Trophoblast cell (in vitro differentiated cells and primary cell): ENCODE results near the gene NNMT.

ENCODE experiments used
- DNase-seq, 2 donors: peaks; one replicate each; pipeline ENCODE4 v3.0.0-alpha.2; 2016
- H2AFZ ChIP-seq: 2 replicates; pipeline ENCODE4 v1.6.1; 2013; ENCODE audit warnings: low read length, moderate library complexity, mild to moderate bottlenecking; ENCODE audit not compliant: insufficient read depth, poor library complexity
- H2AK5ac ChIP-seq: 2 replicates; pipeline ENCODE4 v1.6.1; 2013; ENCODE audit warnings: mild to moderate bottlenecking, low read length
- H2BK120ac ChIP-seq: 2 replicates; pipeline ENCODE4 v1.6.1; 2013; ENCODE audit warnings: low read length, mild to moderate bottlenecking, moderate library complexity; ENCODE audit not compliant: insufficient read depth, poor library complexity
- H2BK12ac ChIP-seq: 2 replicates; pipeline ENCODE4 v1.6.1; 2013; ENCODE audit warnings: mild to moderate bottlenecking, low read length, moderate library complexity
- H2BK5ac ChIP-seq: 2 replicates; pipeline ENCODE4 v1.6.1; 2013; ENCODE audit warnings: low read length, low read depth, moderate library complexity, mild to moderate bottlenecking; ENCODE audit not compliant: poor library complexity
- H3K14ac ChIP-seq: 2 replicates; pipeline ENCODE4 v1.6.1; 2013; ENCODE audit warnings: mild to moderate bottlenecking, low read length
- H3K18ac ChIP-seq: 2 replicates; pipeline ENCODE4 v1.6.1; 2013; ENCODE audit warnings: mild to moderate bottlenecking, low read length
- H3K23ac ChIP-seq: 2 replicates; pipeline ENCODE4 v1.6.1; 2013; ENCODE audit warnings: low read length
- H3K27ac ChIP-seq: 2 replicates; pipeline ENCODE4 v1.5.1; 2013; ENCODE audit warnings: low read depth, mild to moderate bottlenecking, inconsistent platforms, low read length, moderate library complexity
- H3K27me3 ChIP-seq: 2 replicates; pipeline ENCODE4 v1.6.1; 2013; ENCODE audit warnings: inconsistent platforms, mild to moderate bottlenecking, low read length, moderate library complexity; ENCODE audit not compliant: insufficient read depth
- H3K36me3 ChIP-seq, 2 experiments: 1 replicate in 1 of 2; 2 replicates in 1 of 2; pipeline ENCODE4 v1.6.1; 2013; ENCODE audit warnings: low read length in 2 of 2, mild to moderate bottlenecking in 2 of 2, moderate library complexity in 1 of 2; ENCODE audit not compliant: insufficient read depth in 2 of 2, control insufficient read depth in 1 of 2
- H3K4ac ChIP-seq: 2 replicates; pipeline ENCODE4 v1.6.1; 2013; ENCODE audit warnings: low read depth, mild to moderate bottlenecking, low read length, moderate library complexity
- H3K4me1 ChIP-seq, 2 experiments: 1 replicate in 1 of 2; 2 replicates in 1 of 2; pipeline ENCODE4 v1.6.1; 2013; ENCODE audit warnings: low read length in 2 of 2, mild to moderate bottlenecking in 2 of 2, moderate library complexity in 1 of 2; ENCODE audit not compliant: insufficient read depth in 2 of 2, control insufficient read depth in 1 of 2
- H3K4me2 ChIP-seq: 2 replicates; pipeline ENCODE4 v1.6.1; 2013; ENCODE audit warnings: inconsistent platforms, mild to moderate bottlenecking, low read length, moderate library complexity
- H3K4me3 ChIP-seq: 2 replicates; pipeline ENCODE4 v1.5.1; 2013; ENCODE audit warnings: mild to moderate bottlenecking, low read depth, low read length, inconsistent platforms
- H3K79me1 ChIP-seq: one replicate; pipeline ENCODE4 v1.6.1; 2013; ENCODE audit warnings: low read length
- H3K79me2 ChIP-seq: 2 replicates; pipeline ENCODE4 v1.6.1; 2013; ENCODE audit warnings: low read length, mild to moderate bottlenecking; ENCODE audit not compliant: control insufficient read depth, insufficient read depth, poor library complexity
- H3K9ac ChIP-seq: 2 replicates; pipeline ENCODE4 v1.6.1; 2013; ENCODE audit warnings: mild to moderate bottlenecking, low read length
- H3K9me3 ChIP-seq: 2 replicates; pipeline ENCODE4 v1.6.1; 2013; ENCODE audit warnings: low read depth, mild to moderate bottlenecking, control low read depth, inconsistent platforms, low read length; ENCODE audit not compliant: insufficient read depth
- H4K12ac ChIP-seq: 2 replicates; pipeline ENCODE4 v1.6.1; 2013; ENCODE audit warnings: low read depth, mild to moderate bottlenecking, low read length, moderate library complexity
- H4K8ac ChIP-seq: 2 replicates; pipeline ENCODE4 v1.6.1; 2013; ENCODE audit warnings: low read depth, mild to moderate bottlenecking, low read length, moderate library complexity
- H4K91ac ChIP-seq: one replicate; pipeline ENCODE4 v1.6.1; 2013; ENCODE audit warnings: low read depth, mild to moderate bottlenecking, low read length, moderate library complexity
- WGBS: extraction: QIAGEN DNeasy Blood & Tissue Kit; methylation state at CpG from one replicate; pipeline ENCODE4 v1.1.7; 2013; ENCODE audit warnings: missing lambda C conversion rate; ENCODE audit not compliant: insufficient read length, insufficient coverage; ENCODE audit errors: extremely low coverage; 5-methylcytosine and 5-hydroxymethylcytosine counted together

NNMT gene

DNA sequence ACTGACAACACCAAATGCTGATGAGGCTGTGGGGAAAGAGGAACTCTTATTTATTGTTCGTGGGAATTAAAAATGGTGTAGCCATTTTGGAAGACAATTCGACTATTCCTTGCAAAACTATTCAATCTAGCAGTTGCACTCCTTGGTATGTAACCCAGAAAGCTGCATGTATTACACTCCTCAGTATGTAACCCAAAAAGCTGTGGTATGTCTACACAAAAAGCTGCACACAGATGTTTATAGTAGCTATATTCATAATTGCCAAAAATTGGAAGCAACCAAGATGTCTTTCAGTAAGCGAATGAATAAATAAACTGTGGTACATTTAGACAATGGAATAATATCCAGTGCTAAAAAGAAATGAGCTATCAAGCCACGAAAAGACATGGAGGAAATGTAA is 4.9 kb downstream of the NNMT start:
- H4K8ac ChIP-seq, result no peak overlapping the region
- no peak overlapping the region for H2BK5ac ChIP-seq
- H2BK120ac ChIP-seq, result no peak overlapping the region
- H3K9ac ChIP-seq, result no peak overlapping the region
- no peak overlapping the region for H3K23ac ChIP-seq
- H3K79me1 ChIP-seq, result peaks cover 18% of the 10 kb centered on the region
- peaks cover 3% of the 10 kb centered on the region for H3K79me2 ChIP-seq
- H3K4me3 ChIP-seq, result no peak overlapping the region
- H3K18ac ChIP-seq, result no peak overlapping the region
- H4K91ac ChIP-seq, result no peak overlapping the region
- H2BK12ac ChIP-seq, result no peak overlapping the region
- no peak overlapping the region for H2AK5ac ChIP-seq
- no peak overlapping the region for H3K27ac ChIP-seq
- H4K12ac ChIP-seq, result no peak overlapping the region
- no peaks in the 10 kb centered on the region for H3K27me3 ChIP-seq
- H3K4me1 ChIP-seq, result peaks cover 7 to 11% of the 10 kb centered on the region in 2 experiments
- H3K36me3 ChIP-seq, result peaks cover 1 to 4% of the 10 kb centered on the region in 2 experiments
- no CpG with 5 or more reads among the region's 4 CpGs for WGBS
- H3K4me2 ChIP-seq, result no peak overlapping the region
- DNase-seq, result no peak
- no peaks in the 10 kb centered on the region for H3K9me3 ChIP-seq
- no peak overlapping the region for H3K14ac ChIP-seq
- no peak overlapping the region for H2AFZ ChIP-seq
- no peak overlapping the region for H3K4ac ChIP-seq

DNA sequence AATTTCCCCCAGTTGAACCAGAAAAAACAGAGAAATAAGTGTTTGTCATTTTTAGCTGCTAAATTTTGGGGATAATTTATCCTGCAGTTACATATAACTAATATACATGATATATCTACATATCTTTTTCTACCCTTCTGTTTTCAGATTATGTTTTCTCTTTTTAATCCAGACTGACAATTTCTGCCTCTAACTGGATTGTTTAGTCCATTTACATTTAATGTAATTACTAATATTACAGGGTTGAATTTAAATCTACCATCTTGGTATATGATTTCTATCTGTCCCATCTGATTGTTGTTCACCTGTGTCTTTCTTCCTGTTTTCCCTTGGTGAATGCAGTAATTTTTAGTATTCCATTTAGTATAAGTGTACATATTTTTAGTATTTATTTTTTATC is 5.7 kb downstream of the NNMT start:
- Histone ChIP-seq H2AK5ac (no peak overlapping the region), H2AFZ (no peak overlapping the region), H3K18ac (no peak overlapping the region), H3K27ac (no peak overlapping the region), H2BK5ac (no peak overlapping the region), H4K12ac (no peak overlapping the region), H3K36me3 (peaks cover 1 to 4% of the 10 kb centered on the region in 2 experiments), H3K9me3 (no peaks in the 10 kb centered on the region), H3K4me3 (no peak overlapping the region), H3K4me2 (no peak overlapping the region), H3K27me3 (no peaks in the 10 kb centered on the region), H2BK120ac (no peak overlapping the region), H3K79me1 (peaks cover 10% of the 10 kb centered on the region), H3K14ac (no peak overlapping the region), H3K9ac (no peak overlapping the region), H4K8ac (no peak overlapping the region), H3K23ac (no peak overlapping the region), H4K91ac (no peak overlapping the region), H3K4ac (no peak overlapping the region), H3K4me1 (peaks cover 7 to 9% of the 10 kb centered on the region in 2 experiments), H2BK12ac (no peak overlapping the region), H3K79me2 (peaks cover 3% of the 10 kb centered on the region)
- no peak for DNase-seq

DNA sequence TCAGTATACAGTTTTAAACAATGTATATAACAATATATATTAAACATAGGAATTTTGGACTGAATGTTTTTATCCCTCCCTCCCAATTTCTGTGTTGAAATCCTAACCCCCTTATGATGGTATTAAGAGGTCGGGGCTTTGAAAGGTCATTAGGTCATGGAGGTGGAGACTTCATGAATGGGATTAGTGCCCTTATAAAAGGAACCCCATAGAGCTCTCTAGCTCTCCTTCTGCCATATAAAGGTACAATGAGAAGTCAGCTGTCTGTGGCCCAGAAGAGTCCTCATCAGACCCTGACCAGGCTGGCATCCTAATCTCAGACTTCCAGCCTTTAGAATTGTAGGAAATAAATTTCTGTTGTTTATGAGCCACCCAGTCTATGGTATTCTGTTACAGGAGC is 6.5 kb downstream of the NNMT start:
- H3K4me3 ChIP-seq, result no peak overlapping the region
- no peak overlapping the region for H4K91ac ChIP-seq
- no peak overlapping the region for H3K9ac ChIP-seq
- no peak overlapping the region for H3K4me2 ChIP-seq
- no peak overlapping the region for H2AK5ac ChIP-seq
- no peak overlapping the region for H3K14ac ChIP-seq
- no peak overlapping the region for H3K23ac ChIP-seq
- H3K79me1 ChIP-seq, result peaks cover 6% of the 10 kb centered on the region
- H2BK5ac ChIP-seq, result no peak overlapping the region
- H3K36me3 ChIP-seq, result peaks cover 1 to 4% of the 10 kb centered on the region in 2 experiments
- no peak overlapping the region for H2BK12ac ChIP-seq
- H2BK120ac ChIP-seq, result no peak overlapping the region
- peaks cover 3% of the 10 kb centered on the region for H3K79me2 ChIP-seq
- peaks cover 3 to 11% of the 10 kb centered on the region in 2 experiments for H3K4me1 ChIP-seq
- no peak overlapping the region for H4K8ac ChIP-seq
- H3K27me3 ChIP-seq, result no peaks in the 10 kb centered on the region
- WGBS, result no CpG with 5 or more reads among the region's 1 CpG
- no peak for DNase-seq
- no peaks in the 10 kb centered on the region for H3K9me3 ChIP-seq
- H3K18ac ChIP-seq, result no peak overlapping the region
- H2AFZ ChIP-seq, result no peak overlapping the region
- no peak overlapping the region for H4K12ac ChIP-seq
- H3K27ac ChIP-seq, result no peak overlapping the region
- H3K4ac ChIP-seq, result no peak overlapping the region

DNA sequence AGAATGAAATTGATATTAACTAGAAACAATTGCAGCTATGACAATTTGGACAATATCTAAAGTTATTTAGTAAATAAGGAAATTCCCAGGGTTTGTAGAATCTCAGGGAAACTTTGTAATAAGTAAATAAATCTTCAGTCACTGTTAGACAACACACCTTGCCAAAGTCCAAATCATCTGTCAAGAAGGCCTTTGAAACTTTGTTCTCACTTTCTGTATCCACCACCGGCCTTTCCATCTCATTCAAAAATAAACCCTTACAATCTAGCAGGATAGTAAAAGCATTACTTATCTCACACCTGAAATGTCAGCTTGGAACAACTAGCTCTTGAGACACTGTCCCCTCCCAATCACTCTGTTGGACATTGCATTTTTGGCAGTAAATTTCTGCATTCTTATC is 7.9 kb downstream of the NNMT start:
- Histone ChIP-seq H4K8ac (no peak overlapping the region), H2BK120ac (no peak overlapping the region)
- WGBS, result no CpG with 5 or more reads among the region's 1 CpG

More for the DNA sequence above, 7.9 kb downstream of the NNMT start:
- no peak overlapping the region for H2BK12ac ChIP-seq
- no peaks in the 10 kb centered on the region for H3K79me2 ChIP-seq
- no peak overlapping the region for H4K91ac ChIP-seq
- no peak overlapping the region for H4K12ac ChIP-seq
- H3K27ac ChIP-seq, result no peak overlapping the region
- no peak overlapping the region for H3K4ac ChIP-seq
- H2BK5ac ChIP-seq, result no peak overlapping the region
- no peaks in the 10 kb centered on the region for H3K27me3 ChIP-seq
- H3K36me3 ChIP-seq, result no peaks in the 10 kb centered on the region
- no peak overlapping the region for H2AFZ ChIP-seq
- no peak overlapping the region for H3K4me2 ChIP-seq
- H3K4me1 ChIP-seq, result peaks cover 0 to 10% of the 10 kb centered on the region in 2 experiments
- DNase-seq, result no peak
- no peak overlapping the region for H3K9ac ChIP-seq
- H3K4me3 ChIP-seq, result no peak overlapping the region
- H3K79me1 ChIP-seq, result peaks cover 1% of the 10 kb centered on the region
- H2AK5ac ChIP-seq, result no peak overlapping the region
- H3K9me3 ChIP-seq, result no peaks in the 10 kb centered on the region
- H3K14ac ChIP-seq, result no peak overlapping the region
- no peak overlapping the region for H3K23ac ChIP-seq
- H3K18ac ChIP-seq, result no peak overlapping the region
